ENCODE data around the gene TCOF1.

TCOF1 gene

GRCh38 chr5:150310246-150310645 lies 47.3 kb upstream of the TCOF1 start:
- no peaks in the 10 kb centered on the region for H3K36me3 ChIP-seq (ENCODE audit: low read length)
- no peaks in the 10 kb centered on the region for H3F3A ChIP-seq (ENCODE audit: insufficient read depth)
- H3K9me2 ChIP-seq (replicated peaks; ENCODE audit: insufficient read depth, low read length) = no peaks in the 10 kb centered on the region
- no peaks in the 10 kb centered on the region for H3K79me2 ChIP-seq (ENCODE audit: insufficient read depth, low read length)
- no peak overlapping the region for H2AFZ ChIP-seq (ENCODE audit: low read depth, low read length, severe bottlenecking)
- no peak overlapping the region for H3K4me2 ChIP-seq (ENCODE audit: low read depth, low read length, poor library complexity, severe bottlenecking)
- no peak overlapping the region for H3K4me3 ChIP-seq (ENCODE audit: insufficient read depth, low read length, poor library complexity, severe bottlenecking)
- no peak overlapping the region for H3K9ac ChIP-seq (ENCODE audit: low read length)
- H4K20me1 ChIP-seq (ENCODE audit: low read depth, low read length) = no peaks in the 10 kb centered on the region
- no peaks in the 10 kb centered on the region for H3K27me3 ChIP-seq (ENCODE audit: low read length)
- H3K9me3 ChIP-seq (ENCODE audit: insufficient read depth, low read length) = no peaks in the 10 kb centered on the region
- H3K27ac ChIP-seq (ENCODE audit: low read depth, low read length) = no peak overlapping the region
- TF ChIP-seq, protein P1, sequence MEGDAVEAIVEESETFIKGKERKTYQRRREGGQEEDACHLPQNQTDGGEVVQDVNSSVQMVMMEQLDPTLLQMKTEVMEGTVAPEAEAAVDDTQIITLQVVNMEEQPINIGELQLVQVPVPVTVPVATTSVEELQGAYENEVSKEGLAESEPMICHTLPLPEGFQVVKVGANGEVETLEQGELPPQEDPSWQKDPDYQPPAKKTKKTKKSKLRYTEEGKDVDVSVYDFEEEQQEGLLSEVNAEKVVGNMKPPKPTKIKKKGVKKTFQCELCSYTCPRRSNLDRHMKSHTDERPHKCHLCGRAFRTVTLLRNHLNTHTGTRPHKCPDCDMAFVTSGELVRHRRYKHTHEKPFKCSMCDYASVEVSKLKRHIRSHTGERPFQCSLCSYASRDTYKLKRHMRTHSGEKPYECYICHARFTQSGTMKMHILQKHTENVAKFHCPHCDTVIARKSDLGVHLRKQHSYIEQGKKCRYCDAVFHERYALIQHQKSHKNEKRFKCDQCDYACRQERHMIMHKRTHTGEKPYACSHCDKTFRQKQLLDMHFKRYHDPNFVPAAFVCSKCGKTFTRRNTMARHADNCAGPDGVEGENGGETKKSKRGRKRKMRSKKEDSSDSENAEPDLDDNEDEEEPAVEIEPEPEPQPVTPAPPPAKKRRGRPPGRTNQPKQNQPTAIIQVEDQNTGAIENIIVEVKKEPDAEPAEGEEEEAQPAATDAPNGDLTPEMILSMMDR (IDR thresholded peaks at IDR 0.05; ENCODE audit: insufficient read depth, low read length, poor library complexity, severe bottlenecking) = no peak
- TF ChIP-seq EZH2phosphoT487 (conservative IDR thresholded peaks at IDR 0.05; ENCODE audit: low read length) = no peak

DNA sequence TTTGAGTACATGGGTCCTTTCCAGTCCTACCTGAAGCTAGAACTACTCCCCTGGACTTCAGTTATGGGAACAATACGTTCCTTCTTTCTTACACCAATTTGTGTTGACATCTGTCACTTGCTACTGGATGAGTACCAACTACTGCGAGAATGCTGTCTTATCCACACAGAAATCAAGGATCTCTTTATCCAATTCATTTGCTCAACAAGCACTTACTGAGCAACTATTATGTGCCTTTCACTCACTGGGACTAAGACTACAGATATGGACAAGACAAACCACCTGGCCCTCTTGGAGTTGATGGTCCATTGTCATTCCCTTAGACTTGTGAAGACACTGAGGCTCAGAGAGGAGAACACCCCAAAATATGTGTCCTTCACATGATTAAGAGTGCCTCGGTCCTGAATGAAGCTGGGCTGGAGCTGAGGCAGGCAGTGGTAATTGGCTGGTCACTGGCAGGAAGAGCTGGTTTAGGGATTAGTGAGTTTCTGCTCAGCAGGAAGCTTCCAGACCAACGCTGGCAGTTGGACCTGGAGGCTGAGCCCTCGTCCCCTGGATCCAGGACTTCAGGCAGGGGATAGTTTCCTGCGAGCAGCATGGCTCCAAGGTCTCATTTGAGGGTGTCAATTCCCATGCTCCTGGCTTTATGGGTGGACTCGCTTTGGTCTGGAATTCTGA lies 46.3 kb upstream of the TCOF1 start:
- H3F3A ChIP-seq (ENCODE audit: insufficient read depth) = no peaks in the 10 kb centered on the region
- H3K9ac ChIP-seq (ENCODE audit: low read length) = no peak overlapping the region
- no peak overlapping the region for H3K4me3 ChIP-seq (ENCODE audit: insufficient read depth, low read length, poor library complexity, severe bottlenecking)
- H3K27me3 ChIP-seq (ENCODE audit: low read length) = no peaks in the 10 kb centered on the region
- H3K27ac ChIP-seq (ENCODE audit: low read depth, low read length) = no peak overlapping the region
- no peak overlapping the region for H2AFZ ChIP-seq (ENCODE audit: low read depth, low read length, severe bottlenecking)
- TF ChIP-seq EZH2phosphoT487 (conservative IDR thresholded peaks at IDR 0.05; ENCODE audit: low read length) = no peak
- TF ChIP-seq, protein P1 (IDR thresholded peaks at IDR 0.05; ENCODE audit: insufficient read depth, low read length, poor library complexity, severe bottlenecking) = no peak
- H3K79me2 ChIP-seq (ENCODE audit: insufficient read depth, low read length) = no peaks in the 10 kb centered on the region
- no peaks in the 10 kb centered on the region for H3K9me3 ChIP-seq (ENCODE audit: insufficient read depth, low read length)
- no peak overlapping the region for H3K4me2 ChIP-seq (ENCODE audit: low read depth, low read length, poor library complexity, severe bottlenecking)
- H3K9me2 ChIP-seq (replicated peaks; ENCODE audit: insufficient read depth, low read length) = no peaks in the 10 kb centered on the region
- H4K20me1 ChIP-seq (ENCODE audit: low read depth, low read length) = no peaks in the 10 kb centered on the region
- no peaks in the 10 kb centered on the region for H3K36me3 ChIP-seq (ENCODE audit: low read length)

GRCh38 chr5:150312518-150312917 lies 45.0 kb upstream of the TCOF1 start:
- Histone ChIP-seq H3K9ac (ENCODE audit: low read length) (no peak overlapping the region), H3K27me3 (ENCODE audit: low read length) (no peaks in the 10 kb centered on the region), H3K4me2 (ENCODE audit: low read depth, low read length, poor library complexity, severe bottlenecking) (no peak overlapping the region), H2AFZ (ENCODE audit: low read depth, low read length, severe bottlenecking) (no peak overlapping the region), H3K27ac (ENCODE audit: low read depth, low read length) (no peak overlapping the region), H3K4me3 (ENCODE audit: insufficient read depth, low read length, poor library complexity, severe bottlenecking) (no peak overlapping the region), H3K36me3 (ENCODE audit: low read length) (no peaks in the 10 kb centered on the region), H3K79me2 (ENCODE audit: insufficient read depth, low read length) (no peaks in the 10 kb centered on the region), H4K20me1 (ENCODE audit: low read depth, low read length) (no peaks in the 10 kb centered on the region), H3K9me3 (ENCODE audit: insufficient read depth, low read length) (no peaks in the 10 kb centered on the region), H3K9me2 (replicated peaks; ENCODE audit: insufficient read depth, low read length) (no peaks in the 10 kb centered on the region), H3F3A (ENCODE audit: insufficient read depth) (no peaks in the 10 kb centered on the region)
- TF ChIP-seq, protein P1 (IDR thresholded peaks at IDR 0.05; ENCODE audit: insufficient read depth, low read length, poor library complexity, severe bottlenecking) = no peak
- TF ChIP-seq EZH2phosphoT487 (conservative IDR thresholded peaks at IDR 0.05; ENCODE audit: low read length) = no peak

All from SU-DHL-6 (cell line).